K562 (cell line): ENCODE data around the gene MYCL. TPM values are rescaled to one million over a fixed set of nuclear protein-coding genes. Genes with fewer than 3 reads are reported as not detected.

ENCODE experiments used
- GABPB1 ChIP-seq: sonication (generic); formaldehyde crosslinking; IDR thresholded peaks from 2 replicates; pipeline ENCODE4 v1.8.0; 2022; ENCODE audit warnings: mild to moderate bottlenecking, missing genetic modification reagents
- GATAD2A ChIP-seq: fragments of 450-650 bp; IDR thresholded peaks from 2 replicates; pipeline ENCODE4 v1.6.1; 2017
- HINFP ChIP-seq: fragments of 450-650 bp; conservative IDR thresholded peaks from 2 replicates; pipeline ENCODE4 v1.6.1; 2016; ENCODE audit warnings: missing genetic modification characterization, low read depth, mild to moderate bottlenecking, control low read depth, missing compliant biosample characterization
- HNRNPUL1 ChIP-seq: fragments of 200-400 bp; formaldehyde crosslinking; IDR thresholded peaks from 2 replicates; pipeline ENCODE4 v1.6.1; 2017; ENCODE audit warnings: low read length
- KAT2B ChIP-seq: IDR thresholded peaks from one replicate; pipeline ENCODE4 v1.6.1; 2012; ENCODE audit warnings: low read depth, mild to moderate bottlenecking, control low read depth, inconsistent platforms, low read length, moderate library complexity
- KLF10 ChIP-seq: fragments of 250-450 bp; sonication (Bioruptor Pico); IDR thresholded peaks from 2 replicates; pipeline ENCODE4 v1.6.1; 2021; ENCODE audit warnings: matching md5 sums
- MAFG ChIP-seq: fragments of 450-650 bp; conservative IDR thresholded peaks from 2 replicates; pipeline ENCODE4 v1.6.1; 2016; ENCODE audit warnings: missing genetic modification characterization, missing compliant biosample characterization
- MCM3 ChIP-seq: fragments of 450-650 bp; IDR thresholded peaks from 2 replicates; pipeline ENCODE4 v1.6.1; 2016
- MECOM ChIP-seq: fragments of 250-450 bp; sonication (Bioruptor Pico); IDR thresholded peaks from 2 replicates; pipeline ENCODE4 v1.8.0; 2022; ENCODE audit warnings: inconsistent platforms
- MITF ChIP-seq: IDR thresholded peaks from 2 replicates; pipeline ENCODE4 v1.6.1; 2014; ENCODE audit warnings: antibody characterized with exemption
- NCOA2 ChIP-seq, 2 experiments: fragments of 450-650 bp; IDR thresholded peaks; 2 replicates each; pipeline ENCODE4 v1.6.1; 2018; ENCODE audit warnings: mild to moderate bottlenecking in 2 of 2, moderate library complexity in 1 of 2; ENCODE audit not compliant: partially characterized antibody in 2 of 2
- PHB2 ChIP-seq: fragments of 450-650 bp; IDR thresholded peaks from 2 replicates; pipeline ENCODE4 v1.6.1; 2017; ENCODE audit warnings: low read depth
- SMARCA5 ChIP-seq: fragments of 450-650 bp; IDR thresholded peaks from 2 replicates; pipeline ENCODE4 v1.6.1; 2016
- TEAD1 ChIP-seq, 2 experiments: fragments of 450-650 bp in 1 of 2; sonication (generic) in 1 of 2; formaldehyde crosslinking; IDR thresholded peaks; 2 replicates each; pipeline versions ENCODE4 v1.4.0 to v1.8.0; 2020 to 2022; ENCODE audit warnings: mild to moderate bottlenecking in 2 of 2, missing genetic modification reagents in 1 of 2
- TRIM25 ChIP-seq: fragments of 450-650 bp; IDR thresholded peaks from 2 replicates; pipeline ENCODE4 v1.7.0; 2016; ENCODE audit warnings: borderline replicate concordance
- WHSC1 ChIP-seq: IDR thresholded peaks from one replicate; pipeline ENCODE4 v1.6.1; 2012; ENCODE audit warnings: low read length, control low read depth, inconsistent platforms
- ZEB2 ChIP-seq: fragments of 450-650 bp; IDR thresholded peaks from 2 replicates; pipeline ENCODE4 v1.6.1; 2016
- ZNF134 ChIP-seq: fragments of 250-450 bp; sonication (Bioruptor Pico); conservative IDR thresholded peaks from 2 replicates; pipeline ENCODE4 v1.4.0; 2020
- ZNF232 ChIP-seq: sonication (generic); formaldehyde crosslinking; IDR thresholded peaks from 2 replicates; pipeline ENCODE4 v1.8.0; 2022; ENCODE audit warnings: mild to moderate bottlenecking, missing genetic modification reagents
- ZNF3 ChIP-seq: fragments of 250-450 bp; sonication (Bioruptor Pico); IDR thresholded peaks from 2 replicates; pipeline ENCODE4 v1.5.0; 2021; ENCODE audit warnings: mild to moderate bottlenecking, moderate library complexity
- ZNF518B ChIP-seq: fragments of 250-450 bp; sonication (Bioruptor Pico); IDR thresholded peaks from 2 replicates; pipeline ENCODE4 v1.5.0; 2021; ENCODE audit warnings: mild to moderate bottlenecking, moderate library complexity
- ZNF75A ChIP-seq: fragments of 450-650 bp; formaldehyde crosslinking; IDR thresholded peaks from 2 replicates; pipeline ENCODE4 v1.4.0; 2020; ENCODE audit warnings: mild to moderate bottlenecking
- polyA plus RNA-seq, 8 experiments: library from polyadenylated mRNA; depleted of rRNA in 4 of 8; stranded (reverse) in 5 of 8; unstranded in 3 of 8; fragments of >200 nt; fragmentation: Nextera tagmentation in 2 of 8; fragmentation: Illumina TruSeq in 1 of 8; extraction: Ambion mirVana in 2 of 8; extraction: Trizol in 1 of 8; gene quantifications; 2 replicates each; pipeline versions ENCODE4 v1.2.1 to v1.2.3, GENCODE V29; 2011 to 2014; ENCODE audit warnings: inconsistent platforms in 1 of 8, missing spikeins in 1 of 8
- total RNA-seq, 7 experiments: library from RNA; depleted of rRNA in 6 of 7; stranded (reverse); fragments of >200 nt in 6 of 7; fragmentation: Illumina TruSeq in 2 of 7; extraction: Trizol in 2 of 7; gene quantifications; 2 replicates each; pipeline versions ENCODE4 v1.2.1 to v1.2.3, GENCODE V29; 2011 to 2021; ENCODE audit warnings: low replicate concordance in 1 of 7

MYCL gene
- total and polyA plus RNA-seq, 9 of the 15 experiments (the other 6 are each of a cell fraction or from before 2014, with no cell fraction given): 3.5 to 22.0 (median 12.8) TPM

GRCh38 chr1:39892601-39893595 is 8.8 kb downstream of the MYCL start (continued):
- no peak for TF ChIP-seq MITF
- TF ChIP-seq ZNF518B (CRISPR knock-in tag): no peak
- peak; percentile 36; the same call in 1 of the 2 replicates for TF ChIP-seq SMARCA5
- TF ChIP-seq MCM3: no peak
- TF ChIP-seq WHSC1: no peak
- TF ChIP-seq ZEB2: peak; percentile 94
- TF ChIP-seq NCOA2 (IDR thresholded peaks at IDR 0.05; ENCODE audit: partially characterized antibody in 2 of 2): no peak
- TF ChIP-seq GATAD2A: peak; percentile 98
- no peak for TF ChIP-seq KAT2B
- no peak for TF ChIP-seq ZNF134 (CRISPR knock-in tag)
- TF ChIP-seq ZNF232: no peak
- TF ChIP-seq TRIM25: no peak
- TF ChIP-seq KLF10 (CRISPR knock-in tag): no peak
- TF ChIP-seq TEAD1 (CRISPR knock-in tag; IDR thresholded peaks at IDR 0.05): peak in 1 of 2 experiments; percentile 56; a peak in 1 of 4 replicates
- TF ChIP-seq HNRNPUL1: no peak
- TF ChIP-seq ZNF75A (CRISPR knock-in tag): no peak
- peak; percentile 95 for TF ChIP-seq MECOM (CRISPR knock-in tag)
- TF ChIP-seq PHB2: peak; percentile 89
- no peak for TF ChIP-seq GABPB1 (CRISPR knock-in tag)
- no peak for TF ChIP-seq ZNF3 (CRISPR knock-in tag)
- no peak for TF ChIP-seq HINFP (tag)
- peak; percentile 23; the same call in 1 of the 2 replicates for TF ChIP-seq MAFG (tag)
